H1 (cell line): ENCODE data around the gene RENBP. TPM values are rescaled to one million over a fixed set of nuclear protein-coding genes. Genes with fewer than 3 reads are reported as not detected.
A peak's percentile ranks its signal among the peaks of the same experiment; 100 is the strongest.

Experiments
- ASH2L ChIP-seq: fragments of 200-600, 300-600 bp; sonication (generic); IDR thresholded peaks from one replicate; pipeline ENCODE4 v1.7.1; 2017; ENCODE audit warnings: low read length
- BCL11A ChIP-seq, 2 experiments: IDR thresholded peaks; one replicate each; pipeline ENCODE4 v1.6.1; 2011; ENCODE audit warnings: low read depth in 2 of 2, low read length in 2 of 2, mild to moderate bottlenecking in 2 of 2
- CBX5 ChIP-seq: fragments of 300-800, 300-1000 bp; sonication (generic); IDR thresholded peaks from 2 replicates; pipeline ENCODE4 v1.7.1; 2016; ENCODE audit warnings: antibody characterized with exemption, low read length, low read depth
- CEBPB ChIP-seq: IDR thresholded peaks from 2 replicates; pipeline ENCODE4 v1.6.1; 2012; ENCODE audit warnings: low read depth, low read length
- CTBP2 ChIP-seq: IDR thresholded peaks from 2 replicates; pipeline ENCODE4 v1.7.0; 2011; ENCODE audit warnings: borderline replicate concordance, mild to moderate bottlenecking, moderate library complexity, mixed read lengths, low read length; ENCODE audit not compliant: insufficient read depth, insufficient read length
- FOSL1 ChIP-seq: IDR thresholded peaks from 2 replicates; pipeline ENCODE4 v1.6.1; 2011; ENCODE audit warnings: mild to moderate bottlenecking, low read depth, low read length, moderate library complexity; ENCODE audit not compliant: insufficient read depth
- GTF2F1 ChIP-seq: IDR thresholded peaks from 2 replicates; pipeline ENCODE4 v1.6.1; 2012; ENCODE audit warnings: low read depth, low read length, improper control_type of control experiment, borderline replicate concordance
- JUND ChIP-seq: IDR thresholded peaks from 2 replicates; pipeline ENCODE4 v1.6.1; 2011; ENCODE audit warnings: mild to moderate bottlenecking, improper control_type of control experiment, low read length
- KDM4A ChIP-seq: IDR thresholded peaks from one replicate; pipeline ENCODE4 v1.7.1; 2012; ENCODE audit warnings: low read depth, mild to moderate bottlenecking, moderate library complexity, low read length, inconsistent platforms; ENCODE audit not compliant: severe bottlenecking
- KDM5A ChIP-seq: fragments of 200-600 bp; IDR thresholded peaks from 2 replicates; pipeline ENCODE4 v1.7.1; 2012; ENCODE audit warnings: mild to moderate bottlenecking, low read length, inconsistent platforms, mixed read lengths
- PHF8 ChIP-seq: fragments of 200-600 bp; sonication (generic); conservative IDR thresholded peaks from 2 replicates; pipeline ENCODE4 v1.7.1; 2012; ENCODE audit warnings: low read depth, mild to moderate bottlenecking, inconsistent platforms, low read length, moderate library complexity
- POLR2A ChIP-seq, 2 experiments: IDR thresholded peaks; 1 replicate in 1 of 2; 2 replicates in 1 of 2; pipeline ENCODE4 v1.6.1; 2011; ENCODE audit warnings: low read depth in 2 of 2, low read length in 2 of 2, mild to moderate bottlenecking in 2 of 2; ENCODE audit errors: control extremely low read depth in 1 of 2
- RBBP5 ChIP-seq: IDR thresholded peaks from 2 replicates; pipeline ENCODE4 v1.7.1; 2012; ENCODE audit warnings: low read depth, mild to moderate bottlenecking, inconsistent platforms, low read length, moderate library complexity, borderline replicate concordance
- RFX5 ChIP-seq: IDR thresholded peaks from 2 replicates; pipeline ENCODE4 v1.6.1; 2011; ENCODE audit warnings: low read depth, low read length, improper control_type of control experiment, borderline replicate concordance
- SIN3A ChIP-seq, 2 experiments: IDR thresholded peaks in 1 of 2; conservative IDR thresholded peaks in 1 of 2; 2 replicates each; pipeline ENCODE4 v1.6.1; 2011 to 2012; ENCODE audit warnings: low read length in 2 of 2, improper control_type of control experiment in 1 of 2, low read depth in 1 of 2, mild to moderate bottlenecking in 1 of 2
- SP4 ChIP-seq: IDR thresholded peaks from 2 replicates; pipeline ENCODE4 v1.6.1; 2012; ENCODE audit warnings: low read length, inconsistent platforms
- TAF1 ChIP-seq: IDR thresholded peaks from 2 replicates; pipeline ENCODE4 v1.6.1; 2011; ENCODE audit warnings: mild to moderate bottlenecking, low read depth, low read length
- TEAD4 ChIP-seq: IDR thresholded peaks from 2 replicates; pipeline ENCODE4 v1.6.1; 2012; ENCODE audit warnings: low read depth, low read length, inconsistent platforms, mixed read lengths
- YY1 ChIP-seq: IDR thresholded peaks from 2 replicates; pipeline ENCODE4 v1.6.1; 2011; ENCODE audit warnings: low read depth, mild to moderate bottlenecking, low read length
- ZNF274 ChIP-seq: IDR thresholded peaks from 2 replicates; pipeline ENCODE4 v1.7.0; 2012; ENCODE audit warnings: low read length, borderline replicate concordance; ENCODE audit errors: extremely low read depth
- polyA plus RNA-seq, 7 experiments: library from polyadenylated mRNA; depleted of rRNA in 3 of 7; stranded (reverse) in 5 of 7; unstranded in 2 of 7; fragments of >200 nt in 5 of 7; fragments of 200-250 nt in 2 of 7; gene quantifications; 1 replicate in 5 of 7; 2 replicates in 1 of 7; 4 replicates in 1 of 7; pipeline versions ENCODE4 v1.2.1 to v1.2.3, GENCODE V29; 2011 to 2013; ENCODE audit warnings: missing spikeins in 2 of 7, mixed read lengths in 2 of 7
- total RNA-seq: library from RNA; stranded (reverse); fragmentation: NEBNext Ultra II Directional; extraction: Animal tissue kit (Norgen Biotek cat#: 25700); gene quantifications from 2 replicates; pipeline ENCODE4 v1.2.1, GENCODE V29; 2021
- TF ChIP-seq, protein P1 (sequence below): IDR thresholded peaks from 2 replicates; pipeline ENCODE4 v1.6.1; 2011; ENCODE audit warnings: low read depth, mild to moderate bottlenecking, low read length; ENCODE audit not compliant: insufficient read depth
- TF ChIP-seq, protein P2 (sequence below): IDR thresholded peaks from 2 replicates; pipeline ENCODE4 v1.6.1; 2012; ENCODE audit warnings: low read length, inconsistent platforms

RENBP gene
- total and polyA plus RNA-seq, 2 of the 8 experiments (the other 6 are each of a cell fraction or from before 2014, with no cell fraction given): 12.4 to 21.8 TPM

DNA sequence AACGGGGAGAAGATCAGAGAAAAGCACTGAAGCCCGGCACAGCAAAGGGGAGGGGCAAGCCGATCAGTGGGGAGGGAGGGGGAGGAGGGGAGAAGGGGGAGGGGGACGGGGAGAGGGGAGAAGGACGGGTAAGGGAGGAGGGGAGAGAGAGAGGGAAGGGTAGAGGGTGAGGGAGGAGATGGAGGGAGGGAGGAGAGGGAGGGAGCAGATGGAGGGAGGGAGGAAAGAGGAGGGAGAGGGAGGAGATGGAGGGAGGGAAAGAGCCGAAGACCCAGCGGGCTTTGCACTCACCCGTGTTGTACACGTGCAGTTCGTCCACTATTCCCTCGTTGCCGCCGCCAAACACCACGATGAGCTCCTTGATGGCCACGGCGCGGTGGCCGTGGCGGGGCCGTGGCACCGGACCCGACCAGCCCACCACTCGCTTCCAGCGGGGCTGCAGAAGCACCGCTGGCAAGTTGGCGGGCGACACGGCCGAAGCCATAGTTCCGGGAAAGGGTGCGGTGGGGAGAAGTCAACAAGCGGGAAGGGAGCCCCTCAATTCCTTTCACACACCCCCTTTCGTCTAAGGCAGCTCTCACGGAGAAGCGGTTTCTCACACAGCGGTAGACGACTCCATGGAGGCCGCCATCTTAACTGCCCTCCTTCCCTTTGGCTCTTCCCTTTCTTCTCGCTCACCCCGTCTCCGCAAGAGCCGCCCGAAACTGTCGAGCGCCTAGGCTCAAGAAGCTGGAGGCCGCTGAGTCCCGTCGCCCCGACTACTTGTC is 26.1 kb upstream of the RENBP start (continued):
- TF ChIP-seq RBBP5: 0 out of 2 replicates have a peak, but pooled peaks have one; percentile 57
- no peak for TF ChIP-seq CBX5
- TF ChIP-seq, protein P1, sequence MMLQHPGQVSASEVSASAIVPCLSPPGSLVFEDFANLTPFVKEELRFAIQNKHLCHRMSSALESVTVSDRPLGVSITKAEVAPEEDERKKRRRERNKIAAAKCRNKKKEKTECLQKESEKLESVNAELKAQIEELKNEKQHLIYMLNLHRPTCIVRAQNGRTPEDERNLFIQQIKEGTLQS: no peak
- TF ChIP-seq TEAD4: no peak
- no peak; the same call in 1 of the 2 replicates for TF ChIP-seq PHF8
- no peak for TF ChIP-seq RFX5
- no peak for TF ChIP-seq GTF2F1
- TF ChIP-seq YY1: peak; percentile 91; the same call in 1 of the 2 replicates
- peak; percentile 45; the same call in 1 of the 2 replicates for TF ChIP-seq KDM5A
- 0 out of 2 replicates have a peak, but pooled peaks have one; percentile 50 for TF ChIP-seq TAF1
- TF ChIP-seq POLR2A (IDR thresholded peaks at IDR 0.05; ENCODE audit: control extremely low read depth in 1 of 2, low read depth in 2 of 2, low read length in 2 of 2): peak in 1 of 2 experiments; percentile 65; a peak in 2 of 3 replicates
- peak; percentile 52 for TF ChIP-seq CTBP2
- no peak for TF ChIP-seq SP4
- TF ChIP-seq, protein P2, sequence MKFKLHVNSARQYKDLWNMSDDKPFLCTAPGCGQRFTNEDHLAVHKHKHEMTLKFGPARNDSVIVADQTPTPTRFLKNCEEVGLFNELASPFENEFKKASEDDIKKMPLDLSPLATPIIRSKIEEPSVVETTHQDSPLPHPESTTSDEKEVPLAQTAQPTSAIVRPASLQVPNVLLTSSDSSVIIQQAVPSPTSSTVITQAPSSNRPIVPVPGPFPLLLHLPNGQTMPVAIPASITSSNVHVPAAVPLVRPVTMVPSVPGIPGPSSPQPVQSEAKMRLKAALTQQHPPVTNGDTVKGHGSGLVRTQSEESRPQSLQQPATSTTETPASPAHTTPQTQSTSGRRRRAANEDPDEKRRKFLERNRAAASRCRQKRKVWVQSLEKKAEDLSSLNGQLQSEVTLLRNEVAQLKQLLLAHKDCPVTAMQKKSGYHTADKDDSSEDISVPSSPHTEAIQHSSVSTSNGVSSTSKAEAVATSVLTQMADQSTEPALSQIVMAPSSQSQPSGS: no peak
- peak; percentile 52 to 72; a peak in 2 of 4 replicates for TF ChIP-seq SIN3A (conservative IDR thresholded peaks at IDR 0.05 in 1 of 2, IDR thresholded peaks at IDR 0.05 in 1 of 2; ENCODE audit: low read depth in 1 of 2, low read length in 2 of 2)
- no peak for TF ChIP-seq KDM4A
- TF ChIP-seq ASH2L: peak; percentile 53
- TF ChIP-seq CEBPB: no peak
- no peak for TF ChIP-seq JUND
- TF ChIP-seq FOSL1: no peak
- TF ChIP-seq BCL11A (IDR thresholded peaks at IDR 0.05; ENCODE audit: low read depth in 2 of 2, low read length in 2 of 2): no peak
- no peak for TF ChIP-seq ZNF274
